Thyroid gland (tissue), 4 donors: Measurements from ENCODE around the gene LSM7.

Source experiments
- CTCF ChIP-seq, 6 experiments: fragments of 200-600 bp in 3 of 6; fragments of 450-650 bp in 3 of 6; sonication (generic) in 3 of 6; IDR thresholded peaks; one replicate each; pipeline ENCODE4 v1.5.1; 2016 to 2019; ENCODE audit warnings: antibody characterized with exemption in 6 of 6, mild to moderate bottlenecking in 2 of 6, inconsistent platforms in 1 of 6, moderate library complexity in 1 of 6
- POLR2A ChIP-seq, 2 donors: fragments of 450-650 bp; IDR thresholded peaks; one replicate each; pipeline ENCODE4 v1.6.1; 2017; ENCODE audit warnings: antibody characterized with exemption in 2 of 2, mild to moderate bottlenecking in 2 of 2, moderate library complexity in 1 of 2

- TF ChIP-seq CTCF (IDR thresholded peaks at IDR 0.05) (no peak), POLR2A (IDR thresholded peaks at IDR 0.05) (no peak)
Measured at GRCh38 chr19:2339644-2340310, 11.4 kb upstream of the LSM7 start.
